DLD1 (cell line): ENCODE results near the gene UQCC2.

Source experiments
- in situ Hi-C: cut with HindIII; loops from 2 replicates; pipeline ENCODE4 v1.10.0; 2017; ENCODE audit warnings: low sequenced_read_pairs

UQCC2 gene

DNA sequence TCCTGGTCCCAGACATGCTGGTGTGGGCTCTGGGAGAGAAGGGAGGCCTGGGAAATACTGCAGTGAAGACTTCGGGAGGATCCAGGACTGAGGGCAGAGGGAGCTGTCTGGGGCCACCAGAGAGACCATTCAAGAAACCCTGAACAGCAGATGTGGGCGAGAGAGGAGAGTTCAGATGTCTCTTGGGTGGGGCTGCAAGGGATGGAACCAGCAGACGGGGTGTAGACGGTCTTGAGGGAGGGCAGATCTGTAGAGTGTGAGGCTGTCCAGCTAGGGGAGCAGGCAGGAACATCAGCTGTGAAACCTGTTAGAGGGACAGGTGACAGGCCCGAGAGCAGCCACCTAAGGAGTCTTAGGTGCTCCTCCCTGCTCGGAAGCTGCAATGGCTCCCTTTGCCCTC, 51.5 kb downstream of the UQCC2 start:
- in situ Hi-C loops: loop anchor here (10.0 kb wide), 1 partner anchor 75 kb away; the partner anchor contains the start of gene BAK1

GRCh38 chr6:33658982-33659689, 52.4 kb downstream of the UQCC2 start:
- in situ Hi-C loops: loop anchor here (10.0 kb wide), 1 partner anchor 74 kb away; the partner anchor contains the start of gene BAK1

DNA sequence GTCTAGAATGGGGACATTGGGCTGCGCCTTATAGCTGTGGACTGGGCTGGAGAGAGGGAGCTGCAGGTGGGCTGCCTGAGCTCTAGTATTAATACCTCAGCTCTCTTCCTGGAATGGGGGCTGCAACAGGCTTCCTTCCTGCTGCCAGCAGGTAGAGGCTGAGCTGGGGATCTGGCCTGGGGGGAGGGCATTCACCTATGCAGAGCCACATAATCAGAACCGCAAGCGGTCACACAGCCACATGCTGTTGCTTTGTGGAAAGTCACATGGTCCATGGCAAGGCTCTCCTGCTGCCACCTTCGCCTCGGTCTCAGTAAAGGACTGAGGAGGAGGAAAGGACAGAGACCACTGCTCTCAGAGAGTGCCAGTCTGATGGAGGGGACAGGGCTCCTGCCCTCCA, 54.7 kb downstream of the UQCC2 start:
- in situ Hi-C loops: loop anchor here (10.0 kb wide), 1 partner anchor 72 kb away; the partner anchor contains the start of gene BAK1

DNA sequence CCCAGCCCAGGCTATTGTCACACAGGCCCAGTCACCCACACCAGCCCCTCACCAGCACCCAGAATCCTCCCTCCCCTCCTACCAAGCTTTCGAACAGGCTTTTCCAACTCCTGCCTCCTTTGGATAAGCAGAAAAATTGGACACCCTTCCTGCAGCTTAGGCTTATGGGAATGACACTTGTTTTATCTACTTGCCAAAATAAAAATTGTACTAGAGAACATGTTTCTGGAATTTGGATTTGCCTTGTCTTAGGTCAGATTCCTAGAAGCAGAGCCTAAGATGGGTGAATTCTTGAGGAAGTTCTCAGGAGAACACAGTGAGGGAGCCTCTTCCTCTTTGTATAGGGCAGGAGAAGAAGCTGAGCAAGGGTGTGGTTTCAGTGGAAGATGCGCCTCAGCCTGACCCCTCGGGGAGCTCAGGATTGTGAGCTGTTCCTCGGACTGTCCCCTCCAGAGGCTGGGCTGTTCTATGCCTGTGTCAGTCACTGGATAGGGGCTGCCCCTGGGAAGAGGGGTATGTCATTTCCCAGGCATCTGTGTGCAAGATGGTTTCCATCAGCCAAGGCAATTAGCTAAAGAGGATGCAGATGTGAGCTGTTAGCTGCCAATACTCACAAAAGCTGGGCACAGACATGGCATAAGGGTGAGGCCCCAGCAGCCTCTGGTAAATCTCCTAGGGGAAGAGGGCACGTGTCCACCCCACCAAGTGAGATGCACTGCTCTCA, 56.5 kb downstream of the UQCC2 start:
- in situ Hi-C loops: loop anchor here (10.0 kb wide), 1 partner anchor 70 kb away; the partner anchor contains the start of gene BAK1

GRCh38 chr6:33652002-33652401, 59.5 kb downstream of the UQCC2 start:
- in situ Hi-C loops: loop anchor here (10.0 kb wide), 1 partner anchor 67 kb away; the partner anchor contains the start of gene BAK1

- in situ Hi-C loops: loop anchor here (10.0 kb wide), 1 partner anchor 67 kb away; the partner anchor contains the start of gene BAK1
These were observed 60.1 kb downstream of the UQCC2 start for GRCh38 chr6:33651403-33651802.
